BJ (cell line): Measurements from ENCODE around the gene RABGAP1L. TPM values are rescaled to one million over a fixed set of nuclear protein-coding genes. Genes with fewer than 3 reads are reported as not detected.

ENCODE experiments used
- CTCF ChIA-PET: fragments of 350-600 bp; formaldehyde crosslinking; extraction: SDS; loops from one replicate; lab custom pipeline; 2021; ENCODE audit warnings: antibody characterized with exemption, inconsistent platforms; lab: Yijun Ruan, JAX
- POLR2A ChIA-PET: fragments of 300-600 bp; sonication (Branson Sonifier 250); formaldehyde crosslinking; extraction: SDS; loops from one replicate; lab custom pipeline; 2021; ENCODE audit warnings: antibody characterized with exemption; lab: Charles Lee
- DNase-seq: peaks from one replicate; pipeline ENCODE4 v3.0.0-alpha.2; 2011; ENCODE audit warnings: low read depth
- H3K27me3 ChIP-seq: 2 replicates; pipeline ENCODE4 v1.6.0; 2011; ENCODE audit warnings: low read length; ENCODE audit not compliant: control insufficient read depth, insufficient read depth
- H3K36me3 ChIP-seq: 2 replicates; pipeline ENCODE4 v1.5.1; 2011; ENCODE audit warnings: low read length; ENCODE audit not compliant: control insufficient read depth, insufficient read depth
- H3K4me3 ChIP-seq: 2 replicates; pipeline ENCODE4 v1.5.1; 2011; ENCODE audit warnings: low read depth, mild to moderate bottlenecking, control low read depth, low read length
- polyA plus RNA-seq: library from polyadenylated mRNA; depleted of rRNA; stranded (reverse); fragments of >200 nt; gene quantifications from 2 replicates; pipeline ENCODE4 v1.2.3, GENCODE V29; 2011
- TF ChIP-seq, protein P1 (sequence below): IDR thresholded peaks from 2 replicates; pipeline ENCODE4 v1.5.1; 2011; ENCODE audit warnings: low read depth, mild to moderate bottlenecking, control low read depth, inconsistent platforms, low read length, moderate library complexity; ENCODE audit not compliant: insufficient read depth

The RABGAP1L gene
- polyA plus RNA-seq, 1 experiment: 15.9 TPM

DNA sequence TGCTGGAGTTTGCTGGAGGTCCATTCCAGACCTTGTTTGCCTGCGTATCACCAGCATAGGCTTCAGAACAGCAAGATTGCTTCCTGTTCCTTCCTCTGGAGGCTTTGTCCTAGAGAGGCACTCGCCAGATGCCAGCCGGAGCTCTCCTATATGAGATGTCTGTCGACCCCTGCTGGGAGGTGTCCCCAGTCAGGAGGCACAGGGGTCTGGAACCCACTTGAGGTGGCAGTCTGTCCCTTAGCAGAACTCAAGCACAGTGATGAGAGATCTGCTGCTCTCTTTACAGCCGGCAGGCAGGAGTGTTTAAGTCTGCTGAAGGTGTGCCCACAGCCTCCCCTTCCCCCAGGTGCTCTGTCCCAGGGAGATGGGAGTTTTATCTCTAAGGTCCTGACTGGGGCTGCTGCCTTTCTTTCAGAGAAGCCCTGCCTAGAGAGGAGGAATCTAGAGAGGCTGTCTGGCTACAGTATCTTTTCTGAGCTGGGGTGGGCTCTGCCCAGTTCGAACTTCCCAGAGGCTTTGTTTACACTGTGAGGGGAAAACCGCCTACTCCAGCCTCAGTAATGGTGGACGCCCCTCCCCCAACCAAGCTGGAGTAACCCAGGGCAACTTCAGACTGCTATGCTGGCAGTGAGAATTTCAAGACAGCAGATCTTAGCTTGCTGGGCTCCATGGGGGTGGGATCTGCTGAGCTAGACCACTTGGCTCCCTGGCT, 493.4 kb downstream of the RABGAP1L start:
- no peak for DNase-seq
- TF ChIP-seq, protein P1, sequence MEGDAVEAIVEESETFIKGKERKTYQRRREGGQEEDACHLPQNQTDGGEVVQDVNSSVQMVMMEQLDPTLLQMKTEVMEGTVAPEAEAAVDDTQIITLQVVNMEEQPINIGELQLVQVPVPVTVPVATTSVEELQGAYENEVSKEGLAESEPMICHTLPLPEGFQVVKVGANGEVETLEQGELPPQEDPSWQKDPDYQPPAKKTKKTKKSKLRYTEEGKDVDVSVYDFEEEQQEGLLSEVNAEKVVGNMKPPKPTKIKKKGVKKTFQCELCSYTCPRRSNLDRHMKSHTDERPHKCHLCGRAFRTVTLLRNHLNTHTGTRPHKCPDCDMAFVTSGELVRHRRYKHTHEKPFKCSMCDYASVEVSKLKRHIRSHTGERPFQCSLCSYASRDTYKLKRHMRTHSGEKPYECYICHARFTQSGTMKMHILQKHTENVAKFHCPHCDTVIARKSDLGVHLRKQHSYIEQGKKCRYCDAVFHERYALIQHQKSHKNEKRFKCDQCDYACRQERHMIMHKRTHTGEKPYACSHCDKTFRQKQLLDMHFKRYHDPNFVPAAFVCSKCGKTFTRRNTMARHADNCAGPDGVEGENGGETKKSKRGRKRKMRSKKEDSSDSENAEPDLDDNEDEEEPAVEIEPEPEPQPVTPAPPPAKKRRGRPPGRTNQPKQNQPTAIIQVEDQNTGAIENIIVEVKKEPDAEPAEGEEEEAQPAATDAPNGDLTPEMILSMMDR: no peak
- no peaks in the 10 kb centered on the region for H3K36me3 ChIP-seq
- POLR2A ChIA-PET: no interaction called here
- CTCF ChIA-PET: no interaction called here
- H3K27me3 ChIP-seq: no peaks in the 10 kb centered on the region
- H3K4me3 ChIP-seq: no peak overlapping the region

DNA sequence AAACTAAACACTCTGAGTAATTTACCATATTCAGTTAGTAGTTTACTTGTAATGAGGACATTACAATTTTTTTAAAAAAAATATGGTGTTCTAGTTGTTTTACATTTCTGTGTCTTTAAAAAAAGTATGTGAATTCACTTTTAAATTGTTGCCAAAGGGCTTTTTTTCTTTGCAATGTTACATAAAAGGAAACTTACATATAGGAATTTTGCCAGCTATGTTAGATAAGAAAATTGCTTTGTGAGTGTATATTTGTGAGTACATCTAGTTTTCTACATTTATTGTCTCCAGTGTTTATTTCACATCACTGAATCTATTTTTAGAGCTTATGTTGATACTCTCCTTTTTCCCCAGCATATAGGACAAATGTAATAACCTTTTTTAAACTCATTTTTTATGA, 495.2 kb downstream of the RABGAP1L start:
- CTCF ChIA-PET: no interaction called here
- no peaks in the 10 kb centered on the region for H3K27me3 ChIP-seq
- TF ChIP-seq, protein P1: no peak
- DNase-seq: no peak
- no peaks in the 10 kb centered on the region for H3K36me3 ChIP-seq
- POLR2A ChIA-PET: no interaction called here
- no peak overlapping the region for H3K4me3 ChIP-seq

DNA sequence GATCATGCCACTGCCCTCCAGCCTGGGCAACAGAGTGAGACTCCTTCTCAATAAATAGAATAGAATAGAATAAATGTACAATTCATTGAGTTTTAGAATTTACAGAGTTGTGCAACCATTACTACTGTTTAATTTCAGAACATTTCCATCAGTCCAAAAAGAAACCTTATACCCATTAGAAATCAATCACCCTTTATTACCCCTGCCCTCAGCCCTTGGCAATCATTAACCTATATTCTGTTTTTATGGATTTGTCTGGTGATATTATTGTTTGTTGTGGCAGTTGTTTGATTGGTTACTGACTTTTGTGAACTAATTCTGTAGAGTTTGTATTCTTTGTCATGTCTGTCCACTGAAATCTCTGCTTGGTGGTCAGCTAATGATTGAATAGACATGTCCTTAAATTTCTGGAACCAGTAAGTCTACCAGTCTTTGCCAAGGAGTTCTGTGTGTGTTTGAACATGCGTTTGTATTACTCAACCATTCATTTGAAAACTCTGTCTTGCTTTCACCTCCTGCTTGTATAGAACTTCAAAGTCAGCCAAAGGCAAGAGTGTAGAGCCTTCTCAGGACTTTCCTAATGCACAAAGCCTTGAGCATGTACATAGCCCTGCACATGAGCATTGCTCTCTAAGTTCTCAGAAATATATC, 497.2 kb downstream of the RABGAP1L start:
- no peak for DNase-seq
- ChIA-PET CTCF (interaction anchor here (1.0 kb wide), 1 partner anchor 9 kb away, joined by 3 read pairs; no protein-coding TSS in a partner anchor), POLR2A (no interaction called here)
- Histone ChIP-seq H3K36me3 (no peaks in the 10 kb centered on the region), H3K27me3 (no peaks in the 10 kb centered on the region), H3K4me3 (no peak overlapping the region)
- TF ChIP-seq, protein P1: no peak

DNA sequence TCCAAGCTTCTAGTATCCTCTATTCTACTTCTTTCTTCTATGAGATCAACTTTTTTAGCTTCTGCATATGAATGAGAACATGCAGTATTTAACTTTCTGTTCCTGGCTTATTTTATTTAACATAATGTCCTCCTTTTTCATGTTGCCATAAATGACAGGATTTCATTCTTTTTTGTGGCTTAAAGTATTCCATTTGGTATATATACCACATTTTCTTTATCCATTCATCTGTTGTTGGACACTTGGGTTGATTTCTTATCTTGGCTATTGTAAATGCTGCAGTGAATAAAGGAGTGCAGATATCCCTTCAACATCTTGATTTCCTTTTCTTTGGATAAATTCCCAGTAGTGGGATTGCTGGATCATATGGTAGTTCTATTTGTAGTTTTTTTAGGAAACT, 498.1 kb downstream of the RABGAP1L start:
- POLR2A ChIA-PET: no interaction called here
- H3K36me3 ChIP-seq: no peaks in the 10 kb centered on the region

DNA sequence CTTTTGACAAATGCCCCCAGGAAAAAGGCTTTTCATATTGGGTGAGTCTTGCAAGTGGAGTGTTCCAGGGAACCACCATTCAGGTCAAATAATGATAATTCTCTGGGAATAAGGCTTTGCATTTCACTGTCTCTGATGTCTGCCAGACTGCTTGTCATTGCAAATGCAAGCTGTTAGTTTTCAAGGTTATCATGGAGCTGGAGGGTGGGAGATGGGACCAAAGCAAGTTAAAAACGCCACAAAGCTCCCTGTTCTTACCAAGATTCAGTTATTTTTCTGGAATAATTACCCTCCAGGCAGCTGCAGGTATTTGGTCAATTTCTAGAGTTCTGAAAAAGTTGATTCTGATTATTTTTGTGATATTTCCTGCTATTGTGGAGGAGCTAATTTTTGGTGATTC, 498.6 kb downstream of the RABGAP1L start:
- ChIA-PET CTCF (no interaction called here), POLR2A (no interaction called here)
- Histone ChIP-seq H3K4me3 (no peak overlapping the region), H3K36me3 (no peaks in the 10 kb centered on the region), H3K27me3 (no peaks in the 10 kb centered on the region)
- TF ChIP-seq, protein P1: no peak
- no peak for DNase-seq

More for the DNA sequence above, 498.1 kb downstream of the RABGAP1L start:
- Histone ChIP-seq H3K27me3 (no peaks in the 10 kb centered on the region), H3K4me3 (no peak overlapping the region)
- no peak for DNase-seq
- CTCF ChIA-PET: interaction anchor here (1.0 kb wide), 1 partner anchor 10 kb away, joined by 3 read pairs; no protein-coding TSS in a partner anchor
- TF ChIP-seq, protein P1: no peak
